Measurements from ENCODE around the gene IRGQ.

DNA sequence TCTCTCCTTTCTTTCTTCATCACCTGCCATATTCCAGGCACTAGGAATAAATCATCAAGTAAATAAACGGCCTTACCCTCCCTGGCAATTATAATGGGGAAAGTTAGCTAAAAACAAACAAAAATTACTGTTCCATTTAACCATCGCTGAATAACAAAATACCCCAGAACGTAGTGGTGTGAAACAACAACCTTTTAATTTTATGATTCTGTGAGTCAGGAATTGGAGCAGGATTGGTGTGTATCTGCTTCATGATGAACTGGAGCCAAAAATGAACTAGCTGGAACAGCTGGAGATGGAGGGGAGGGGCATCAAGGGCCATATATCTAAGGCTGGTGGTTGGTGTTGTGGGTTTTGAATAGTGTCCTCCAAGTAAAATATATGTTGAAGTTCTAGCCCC, 47.4 kb upstream of the IRGQ start:
- no peak for TF ChIP-seq CTCF (IDR thresholded peaks at IDR 0.05)
- no peak for TF ChIP-seq ZFX (IDR thresholded peaks at IDR 0.05; ENCODE audit: borderline replicate concordance)
